ENCODE results near the gene SSBP2.

SSBP2 gene

DNA sequence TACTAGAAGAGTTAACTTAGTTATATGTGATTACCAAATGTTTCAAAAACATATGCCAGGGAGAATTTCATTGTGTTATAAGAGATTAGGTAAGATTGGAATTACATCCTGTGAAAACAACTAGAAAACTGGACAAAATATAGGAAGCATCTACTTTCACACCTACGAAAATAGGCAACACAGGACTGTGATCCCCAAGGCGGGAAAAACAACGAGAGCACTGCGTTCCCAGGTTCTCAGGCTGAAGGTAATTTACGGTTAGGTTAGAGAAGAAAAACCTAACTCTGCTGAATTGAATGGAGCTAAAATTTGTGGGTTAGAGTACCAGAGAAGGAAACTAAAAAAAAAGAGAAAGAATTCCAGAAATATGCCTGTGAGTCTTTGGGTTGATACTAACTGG lies 385.4 kb downstream of the SSBP2 start:
- TF ChIP-seq, protein P1, sequence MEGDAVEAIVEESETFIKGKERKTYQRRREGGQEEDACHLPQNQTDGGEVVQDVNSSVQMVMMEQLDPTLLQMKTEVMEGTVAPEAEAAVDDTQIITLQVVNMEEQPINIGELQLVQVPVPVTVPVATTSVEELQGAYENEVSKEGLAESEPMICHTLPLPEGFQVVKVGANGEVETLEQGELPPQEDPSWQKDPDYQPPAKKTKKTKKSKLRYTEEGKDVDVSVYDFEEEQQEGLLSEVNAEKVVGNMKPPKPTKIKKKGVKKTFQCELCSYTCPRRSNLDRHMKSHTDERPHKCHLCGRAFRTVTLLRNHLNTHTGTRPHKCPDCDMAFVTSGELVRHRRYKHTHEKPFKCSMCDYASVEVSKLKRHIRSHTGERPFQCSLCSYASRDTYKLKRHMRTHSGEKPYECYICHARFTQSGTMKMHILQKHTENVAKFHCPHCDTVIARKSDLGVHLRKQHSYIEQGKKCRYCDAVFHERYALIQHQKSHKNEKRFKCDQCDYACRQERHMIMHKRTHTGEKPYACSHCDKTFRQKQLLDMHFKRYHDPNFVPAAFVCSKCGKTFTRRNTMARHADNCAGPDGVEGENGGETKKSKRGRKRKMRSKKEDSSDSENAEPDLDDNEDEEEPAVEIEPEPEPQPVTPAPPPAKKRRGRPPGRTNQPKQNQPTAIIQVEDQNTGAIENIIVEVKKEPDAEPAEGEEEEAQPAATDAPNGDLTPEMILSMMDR (IDR thresholded peaks at IDR 0.05; ENCODE audit: insufficient read depth, missing control alignments), result no peak
- no peak for FAIRE-seq
- no peak for DNase-seq (ENCODE audit: insufficient read length, low spot score)

DNA sequence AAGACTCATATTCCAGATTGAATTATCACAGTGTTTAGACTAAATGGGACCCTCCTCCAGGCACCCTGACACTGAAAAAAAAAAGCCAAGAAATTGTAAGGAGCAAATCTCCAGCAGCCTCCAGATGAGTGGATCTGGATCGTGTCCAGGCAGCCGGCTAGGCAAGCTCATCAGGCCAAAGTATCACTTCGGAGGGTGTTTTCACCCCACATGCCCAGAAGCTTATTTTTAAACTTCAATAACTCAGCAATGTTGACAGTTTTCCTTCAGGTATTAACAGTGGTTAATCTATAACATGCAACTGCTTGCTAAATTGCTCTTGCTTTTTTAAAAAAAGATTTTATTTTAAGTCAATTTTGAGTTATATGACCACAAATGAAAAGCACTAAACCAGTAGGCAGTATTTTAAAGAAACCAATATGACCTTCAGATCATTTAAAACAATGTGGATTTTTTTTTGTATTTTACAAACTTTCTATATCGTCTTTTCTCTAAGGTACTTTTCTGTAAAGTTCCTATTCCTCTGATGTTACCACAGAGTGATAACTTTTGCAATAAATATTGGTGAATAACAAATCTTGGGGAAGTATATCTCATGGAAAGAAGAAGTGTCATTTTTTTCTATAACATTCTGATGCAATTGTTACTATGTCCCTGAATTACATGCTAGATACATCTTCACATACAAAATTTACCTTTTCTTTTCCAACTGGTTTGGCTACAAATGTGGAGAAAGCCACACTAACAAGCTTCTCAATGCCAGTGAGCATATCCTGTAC lies 387.6 kb downstream of the SSBP2 start:
- DNase-seq (ENCODE audit: insufficient read length, low spot score) (no peak), FAIRE-seq (no peak)
- TF ChIP-seq, protein P1 (IDR thresholded peaks at IDR 0.05; ENCODE audit: insufficient read depth, missing control alignments), result no peak

Measured in D721Med (cell line).